Measurements from ENCODE around the gene GPR157.

The GPR157 gene

DNA sequence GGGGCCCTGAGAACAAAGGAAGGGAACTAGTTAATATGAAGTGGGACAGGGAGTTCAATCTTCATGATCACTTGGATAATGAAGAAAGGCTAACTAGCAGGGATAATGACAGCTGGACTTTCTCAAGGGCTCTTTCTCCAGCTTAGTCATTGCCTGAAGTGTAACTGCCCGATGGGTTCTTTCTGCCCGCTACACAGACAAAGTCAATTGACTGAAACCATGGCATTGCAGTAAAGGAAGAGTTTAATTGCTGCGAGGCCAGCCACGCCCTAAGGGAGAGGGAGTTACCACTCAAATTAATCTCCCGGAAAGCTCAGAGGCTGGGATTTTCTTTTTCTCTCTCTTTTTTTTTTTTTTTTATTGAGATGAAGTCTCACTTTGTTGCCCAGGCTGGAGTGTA lies 42.9 kb downstream of the GPR157 start:
- DNase-seq = no peak

DNA sequence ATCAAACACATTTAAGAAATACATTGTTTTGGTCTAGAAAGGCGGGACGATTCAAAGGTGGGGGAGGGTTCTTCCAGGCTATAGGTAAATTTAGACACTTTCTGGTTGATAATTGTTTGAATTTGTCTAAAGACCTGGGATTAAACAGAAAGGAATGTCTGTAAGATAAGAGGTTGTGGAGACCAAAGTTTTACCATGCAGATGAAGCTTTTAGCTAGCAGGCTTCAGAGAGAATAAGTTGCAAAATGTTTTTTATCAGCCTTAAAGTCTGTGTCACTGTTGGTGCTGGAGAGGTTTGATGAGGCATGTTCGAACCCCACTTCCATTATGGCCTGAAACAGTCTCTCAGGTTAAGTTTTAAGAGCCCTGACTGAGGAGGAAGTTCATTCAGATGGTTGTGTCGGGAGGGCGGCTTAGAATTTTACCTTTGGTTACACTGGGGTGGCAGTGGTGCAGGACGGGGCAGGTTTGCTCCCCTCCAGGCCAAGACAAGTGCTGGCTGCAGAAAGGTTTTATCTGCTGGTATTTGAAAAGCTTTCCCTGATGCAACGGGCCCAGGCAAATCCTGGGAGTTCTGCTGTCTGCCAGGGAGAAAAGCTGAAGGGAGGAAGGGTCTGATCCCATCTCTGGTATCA lies 43.5 kb downstream of the GPR157 start:
- DNase-seq = no peak

DNA sequence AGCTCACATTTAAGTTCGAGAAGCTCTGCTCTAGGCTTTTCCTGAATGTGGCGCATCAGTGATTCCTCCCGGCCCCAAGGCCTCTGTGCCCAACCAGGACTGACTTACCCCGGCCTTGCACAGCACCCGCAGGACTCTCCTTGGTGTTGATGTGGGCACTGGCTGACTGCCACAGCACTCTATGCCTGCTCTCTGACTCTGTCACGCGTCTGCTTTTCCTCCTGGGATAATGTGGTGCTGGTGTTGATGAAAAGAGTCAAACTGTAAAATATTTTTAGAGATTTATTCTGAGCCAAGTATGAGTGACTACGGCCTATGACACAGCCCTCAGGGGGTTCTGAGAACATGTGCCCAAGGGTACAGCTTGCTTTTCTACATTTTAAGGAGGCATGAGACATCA lies 44.0 kb downstream of the GPR157 start:
- DNase-seq = no peak

DNA sequence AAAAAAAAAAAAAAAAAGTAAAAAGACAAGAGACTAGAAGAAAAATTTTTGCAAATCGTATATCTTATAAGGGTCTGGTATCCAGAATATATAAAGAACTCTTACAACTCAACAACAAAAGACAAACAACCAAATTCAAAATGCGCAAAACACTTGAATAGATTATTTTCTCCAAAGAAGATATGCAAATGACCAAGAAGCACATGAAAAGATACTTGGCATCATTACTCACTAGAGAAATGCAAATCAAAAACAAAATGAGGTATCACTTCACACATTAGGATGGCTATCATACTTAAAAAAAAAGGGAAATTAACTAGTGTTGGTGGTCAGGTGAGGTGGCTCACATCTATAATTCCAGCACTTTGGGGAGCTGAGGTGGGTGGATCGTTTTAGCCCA lies 47.4 kb downstream of the GPR157 start:
- no peak for DNase-seq

DNA sequence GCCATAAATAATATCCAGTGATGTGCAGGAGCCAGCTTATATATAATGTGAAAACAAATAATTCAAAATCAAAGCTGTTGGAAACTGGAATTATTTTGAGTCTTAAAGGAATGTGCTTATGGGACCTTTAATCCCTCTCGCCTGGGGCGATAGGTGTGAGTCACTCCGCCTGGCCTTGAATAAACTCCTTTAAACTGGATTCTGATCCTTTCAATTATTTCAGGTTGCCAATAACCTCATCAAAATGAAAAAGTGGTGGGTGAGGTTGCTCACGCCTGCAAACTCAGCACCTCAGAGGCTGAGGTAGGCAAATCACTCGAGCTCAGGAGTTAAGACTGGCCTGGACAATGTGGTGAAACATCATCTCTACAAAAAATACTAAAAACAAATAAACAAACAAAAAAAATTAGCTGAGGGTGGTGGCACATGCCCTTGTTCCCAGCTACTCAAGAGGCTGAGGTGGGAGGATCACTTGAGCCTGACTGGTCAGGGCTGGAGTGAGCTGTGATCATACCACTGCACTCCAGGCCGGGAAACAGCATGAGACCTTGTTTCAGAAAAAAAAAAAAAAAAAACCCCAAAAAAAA lies 48.1 kb downstream of the GPR157 start:
- no peak for DNase-seq

DNA sequence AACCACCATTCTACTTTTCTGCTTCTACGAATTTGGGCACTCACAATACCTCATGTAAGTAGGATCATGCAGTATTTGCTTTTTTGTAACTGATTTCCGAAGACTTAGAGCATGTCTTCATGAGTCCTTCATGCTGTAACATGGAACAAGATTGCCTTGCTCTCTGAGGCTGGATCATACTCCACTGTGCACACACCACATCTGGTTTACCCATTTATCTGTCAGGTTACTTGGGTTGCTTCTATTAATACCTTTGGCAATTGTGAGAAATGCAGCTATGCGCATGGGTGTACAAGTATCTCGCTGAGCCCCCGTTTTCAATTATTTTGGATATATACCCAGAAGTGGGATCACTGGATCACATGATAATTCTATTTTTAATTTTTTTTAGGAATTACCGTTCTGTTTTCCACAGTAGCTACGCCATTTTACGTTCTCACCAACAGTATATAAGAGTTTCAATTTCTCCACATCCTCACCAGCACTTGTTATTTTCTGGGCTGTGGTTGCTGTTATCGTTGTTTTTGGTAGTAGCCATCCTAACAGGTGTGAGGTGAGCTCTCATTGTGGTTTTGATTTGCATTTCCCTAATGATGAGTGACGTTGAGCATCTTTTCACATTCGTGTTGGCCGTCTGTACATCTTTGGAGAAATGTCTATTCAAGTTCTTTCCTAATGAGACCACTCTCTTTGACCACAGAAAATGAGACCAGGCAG lies 48.8 kb downstream of the GPR157 start:
- no peak for DNase-seq

DNA sequence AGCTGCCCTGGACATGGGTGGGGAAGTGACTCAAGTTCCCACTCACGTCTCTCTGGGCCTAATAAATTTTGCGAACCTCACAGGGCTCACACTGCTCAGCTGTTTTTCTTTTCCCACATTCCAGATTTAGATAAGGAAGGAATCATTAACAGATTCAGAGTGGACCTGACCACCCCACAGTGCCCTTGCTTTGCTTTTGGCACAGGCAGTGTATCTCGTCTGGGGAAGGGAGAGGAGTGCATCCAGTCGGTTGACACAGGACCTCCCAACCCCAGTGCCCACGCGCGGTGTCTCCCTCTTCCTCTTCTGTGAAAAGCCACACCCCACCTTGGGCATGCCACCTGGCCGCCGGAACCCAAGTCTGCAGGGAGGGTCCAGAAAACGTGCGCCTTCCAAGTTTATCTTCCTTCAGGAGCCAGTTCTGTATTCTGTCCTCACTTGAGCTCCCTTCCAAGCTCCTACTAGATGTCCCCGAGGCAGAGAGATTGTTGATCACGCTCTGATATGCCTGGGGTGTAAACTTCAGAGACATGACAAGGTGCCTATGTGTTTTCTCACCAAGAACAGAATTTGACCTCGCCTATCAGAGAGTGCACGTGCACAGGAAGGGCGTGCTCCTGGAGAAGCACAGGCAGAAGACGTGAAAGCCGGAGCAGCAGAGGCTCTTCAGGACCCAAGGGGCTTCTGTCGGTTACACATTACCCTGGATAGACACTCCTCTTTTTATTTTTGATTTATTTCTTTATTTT lies 50.0 kb downstream of the GPR157 start:
- DNase-seq = no peak

DNA sequence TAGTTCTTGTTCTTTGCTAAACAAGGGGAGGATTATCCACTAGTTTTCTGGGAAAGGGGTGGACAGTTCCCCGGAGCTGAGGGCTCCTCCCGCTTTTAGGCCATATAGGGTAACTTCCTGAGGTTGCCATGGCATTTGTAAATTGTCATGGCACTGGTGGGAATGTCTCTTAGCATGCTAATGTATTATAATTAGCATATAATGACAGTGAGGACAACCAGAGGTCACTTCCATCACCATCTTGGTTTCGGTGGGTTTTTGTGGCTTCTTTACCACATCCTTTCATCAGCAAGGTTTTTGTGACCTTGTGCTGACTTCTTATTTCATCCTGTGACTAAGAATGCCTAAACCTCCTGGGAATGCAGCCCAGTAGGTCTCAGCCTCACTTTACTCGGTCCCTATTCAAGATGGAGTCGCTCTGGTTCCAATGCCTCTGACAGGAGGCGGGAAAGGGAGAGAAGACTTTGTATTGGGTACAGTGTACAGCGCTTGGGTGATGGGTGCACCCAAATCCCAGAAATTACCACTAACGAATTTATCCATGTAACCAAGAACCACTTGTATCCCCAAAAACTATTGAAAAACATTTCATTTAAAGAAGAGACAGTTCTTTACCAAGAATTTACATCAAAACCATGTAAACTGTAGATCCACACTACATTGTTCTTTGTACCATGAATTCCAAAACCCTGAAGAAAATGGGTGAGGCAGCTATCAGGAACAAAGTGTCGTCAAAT lies 50.7 kb downstream of the GPR157 start:
- no peak for DNase-seq

DNA sequence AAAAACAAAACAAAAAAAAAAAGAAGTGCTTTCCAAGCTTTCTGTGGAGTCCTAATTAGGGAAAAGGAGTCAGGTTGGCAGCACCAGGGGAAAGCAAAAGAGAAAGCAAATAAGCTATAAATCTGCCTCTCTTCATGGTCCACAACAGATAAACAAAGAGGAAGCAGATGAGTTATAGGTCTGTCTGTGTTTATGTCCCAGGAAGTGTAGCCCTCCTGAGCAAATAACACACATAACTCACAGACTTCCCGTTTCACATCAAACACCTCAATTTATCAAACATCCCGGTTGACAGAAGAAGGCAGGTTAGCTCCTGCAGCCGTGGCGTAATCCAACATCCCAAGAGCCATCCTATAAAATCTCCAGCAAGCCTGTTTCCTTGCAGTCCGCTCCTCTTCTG lies 53.9 kb downstream of the GPR157 start:
- DNase-seq = no peak

DNA sequence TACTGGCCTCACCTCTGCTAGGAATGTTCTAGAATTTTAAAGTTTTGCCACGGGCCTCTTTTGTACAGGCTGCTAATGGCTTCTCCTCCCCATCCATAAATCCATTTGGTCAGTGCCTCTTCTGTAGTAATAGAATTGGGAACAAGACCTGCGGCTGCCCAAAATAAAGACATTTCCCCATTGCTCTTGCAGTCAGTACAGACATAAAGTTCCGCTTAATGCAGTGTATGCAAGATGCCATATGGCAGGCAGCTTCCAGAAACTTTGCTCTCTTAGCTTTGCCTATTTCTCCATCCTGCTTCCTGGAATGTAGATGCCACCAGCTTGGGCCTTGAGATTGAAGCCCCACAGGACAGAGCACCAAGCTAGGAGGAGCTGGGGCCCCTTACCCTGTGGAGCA lies 55.8 kb downstream of the GPR157 start:
- DNase-seq = no peak

DNA sequence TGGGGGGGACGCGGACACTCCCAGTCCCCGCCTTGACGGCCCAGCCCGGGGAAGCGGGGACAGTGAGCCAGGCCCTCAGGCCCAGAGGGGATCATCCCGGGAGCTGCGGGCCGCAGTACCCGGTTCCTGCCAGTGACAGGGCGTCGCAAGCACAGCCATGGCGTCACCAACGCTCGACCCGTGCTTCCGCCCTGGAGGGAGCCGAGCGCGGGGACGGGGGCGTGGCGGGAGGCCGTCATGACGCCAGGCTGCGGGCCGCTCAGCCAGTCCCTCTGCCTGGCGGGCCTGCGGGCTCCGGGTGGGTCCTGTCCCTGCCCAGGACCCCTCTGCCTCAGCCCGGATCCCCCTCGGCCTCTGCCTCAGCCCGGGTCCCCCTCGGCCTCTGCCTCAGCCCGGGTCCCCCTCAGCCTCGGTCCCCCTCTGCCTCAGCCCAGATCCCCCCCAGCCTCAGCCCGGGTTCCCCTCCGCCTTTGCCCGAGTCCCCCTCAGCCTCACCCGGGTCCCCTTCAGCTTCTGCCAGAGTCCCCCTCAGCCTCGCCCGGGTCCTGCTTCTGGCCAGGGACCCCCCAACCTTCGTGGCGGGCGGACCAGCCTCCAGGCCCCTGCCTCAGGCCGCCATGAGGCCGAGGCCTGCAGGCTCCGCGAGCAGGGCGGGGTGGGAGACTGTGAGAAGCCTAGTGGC lies 57.2 kb downstream of the GPR157 start:
- no peak for DNase-seq

DNA sequence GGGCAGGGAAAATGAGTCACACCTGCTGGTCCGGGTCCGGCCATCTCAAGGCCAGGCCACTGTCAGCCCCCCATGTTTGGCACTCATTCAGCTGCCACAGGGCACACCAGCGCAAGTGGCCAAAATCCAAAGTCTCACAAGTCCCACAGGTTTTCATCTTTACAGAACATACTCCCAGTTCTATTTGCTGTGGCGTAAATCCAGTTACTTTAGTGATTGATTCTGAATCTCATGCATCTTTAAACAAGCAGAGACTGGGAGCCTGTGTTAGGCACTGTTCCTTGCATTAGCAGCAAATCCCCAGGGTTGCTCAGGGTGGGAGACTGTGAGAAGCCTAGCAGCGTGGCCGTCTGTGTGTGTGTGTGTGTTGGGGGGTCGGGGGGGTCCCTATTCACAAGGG lies 58.4 kb downstream of the GPR157 start:
- no peak for DNase-seq

DNA sequence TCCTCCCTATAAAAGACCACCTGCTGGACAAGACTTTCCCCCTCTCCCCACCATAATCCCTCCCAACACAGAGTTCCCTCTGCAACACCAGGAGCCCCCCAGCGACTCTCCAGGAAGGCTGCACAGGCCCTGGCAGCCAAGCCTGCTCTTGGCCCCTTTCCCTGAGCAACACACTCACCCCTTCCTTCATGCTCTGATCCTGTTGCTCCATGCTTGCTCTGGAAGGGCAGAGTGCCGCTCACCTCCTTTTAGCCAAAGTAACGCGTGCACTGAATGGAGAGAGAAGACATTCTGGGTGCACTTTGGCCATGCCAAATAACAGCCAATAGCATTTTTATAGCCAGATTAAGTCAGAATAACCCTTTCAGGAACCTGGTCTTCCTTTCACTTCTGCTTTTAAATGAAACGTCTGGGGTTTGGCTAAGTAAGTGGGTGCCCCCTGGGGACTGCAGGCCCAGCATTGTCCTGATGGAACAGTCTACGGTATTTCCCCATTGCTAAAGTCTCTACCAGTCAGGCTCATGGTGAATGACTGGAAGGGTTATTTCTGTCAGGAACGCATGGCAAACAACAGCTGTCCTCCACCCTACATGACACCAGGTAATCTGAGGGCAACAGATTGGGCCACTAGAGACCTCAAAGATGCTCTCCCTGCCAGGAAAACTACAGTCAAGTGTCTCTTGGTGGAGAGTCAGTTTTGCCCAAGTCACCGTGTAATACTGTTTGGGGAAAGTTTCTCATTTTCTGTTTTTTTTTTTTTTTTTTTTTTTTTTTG lies 59.4 kb downstream of the GPR157 start, which contains the start of gene SLC2A5:
TSS of gene SLC2A5 (minus strand) at position 310 of the 775 bp plus-strand sequence. CDS start at position 211, 99 bp downstream.
- DNase-seq = peak; percentile 77

DNA sequence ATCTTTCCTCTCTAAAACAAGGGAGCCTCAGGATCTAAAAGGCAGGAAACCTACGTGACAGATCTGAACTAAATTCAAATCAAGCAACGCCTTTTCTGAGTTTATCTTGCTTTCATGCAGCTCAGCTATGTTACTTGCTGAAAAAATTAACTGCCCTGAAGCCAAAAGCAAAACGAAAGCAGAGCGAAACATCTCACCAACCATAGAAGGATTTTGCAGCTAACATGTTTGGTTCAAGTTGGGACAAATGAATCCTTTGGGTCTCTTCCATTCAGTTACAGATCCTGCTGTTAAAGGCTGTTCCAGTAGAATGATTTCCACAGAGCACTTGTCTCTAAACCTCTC lies 59.9 kb downstream of the GPR157 start:
- peak; percentile 58 for DNase-seq

DNA sequence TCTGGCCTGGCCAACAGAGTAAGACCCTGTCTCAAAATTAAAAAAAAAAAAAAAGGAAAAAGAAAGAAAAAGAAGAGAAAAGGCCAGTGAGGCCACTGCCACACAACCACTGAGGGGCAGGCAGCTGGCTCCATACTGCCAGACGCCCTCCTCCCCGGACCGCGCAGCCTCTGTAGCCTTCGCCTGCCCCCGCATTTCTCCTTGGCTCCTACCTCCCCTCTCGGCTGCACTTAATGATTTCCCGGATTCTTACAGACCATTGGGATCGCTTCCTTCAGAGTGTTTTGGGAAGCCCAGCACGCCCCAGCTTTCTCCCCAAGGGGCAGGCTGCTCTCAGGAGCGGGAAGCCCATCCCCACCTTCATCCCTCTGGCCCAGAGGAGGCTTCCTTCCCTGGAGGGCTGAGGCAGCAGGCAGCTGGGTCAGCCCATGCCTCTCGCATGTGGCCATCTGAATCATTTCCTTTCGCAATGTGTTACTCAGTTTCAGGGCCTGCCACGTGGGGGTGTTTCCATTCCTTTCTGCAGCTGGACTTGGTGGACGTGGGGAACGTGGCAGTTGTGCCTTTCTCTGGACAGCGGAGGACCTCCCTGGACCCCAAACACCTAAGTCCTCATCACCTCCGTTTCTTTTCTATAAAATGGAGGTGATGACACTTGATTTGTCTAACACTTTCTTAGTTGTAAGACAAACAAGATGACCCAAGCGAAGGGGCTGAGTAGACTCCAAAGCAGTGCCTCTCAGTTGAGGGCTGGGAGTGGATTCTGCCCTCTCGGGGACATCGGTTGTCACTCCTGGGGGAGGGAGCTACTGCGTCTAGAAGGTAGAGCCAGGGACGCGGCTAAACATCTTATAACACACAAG lies 61.7 kb downstream of the GPR157 start:
- DNase-seq = no peak

DNA sequence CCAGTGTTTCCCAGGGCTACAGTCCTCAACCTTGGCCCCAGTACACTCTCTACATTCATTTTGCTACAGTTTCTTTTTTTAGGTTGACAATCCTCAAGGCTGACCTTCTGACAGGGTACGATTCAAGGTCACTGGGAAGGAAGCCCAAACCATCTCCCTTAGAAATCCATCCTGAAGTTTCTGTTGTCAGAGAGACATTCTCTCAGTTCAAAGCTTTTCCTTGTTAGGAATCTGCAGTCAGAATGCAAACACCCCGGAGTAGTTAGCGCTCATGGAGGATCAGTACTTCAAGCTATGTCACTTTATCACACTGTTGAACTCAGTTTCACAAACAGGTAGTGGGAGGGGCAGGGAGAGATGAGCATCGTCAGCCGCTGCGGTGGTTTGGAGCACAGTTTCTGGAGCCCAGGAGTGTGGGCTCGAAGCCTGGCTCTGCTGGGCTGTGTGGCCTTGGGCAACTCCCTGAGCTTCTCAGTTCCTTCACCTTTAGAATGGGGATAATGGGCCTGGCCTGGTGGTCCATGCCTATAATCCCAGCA lies 63.6 kb downstream of the GPR157 start:
- DNase-seq = no peak

DNA sequence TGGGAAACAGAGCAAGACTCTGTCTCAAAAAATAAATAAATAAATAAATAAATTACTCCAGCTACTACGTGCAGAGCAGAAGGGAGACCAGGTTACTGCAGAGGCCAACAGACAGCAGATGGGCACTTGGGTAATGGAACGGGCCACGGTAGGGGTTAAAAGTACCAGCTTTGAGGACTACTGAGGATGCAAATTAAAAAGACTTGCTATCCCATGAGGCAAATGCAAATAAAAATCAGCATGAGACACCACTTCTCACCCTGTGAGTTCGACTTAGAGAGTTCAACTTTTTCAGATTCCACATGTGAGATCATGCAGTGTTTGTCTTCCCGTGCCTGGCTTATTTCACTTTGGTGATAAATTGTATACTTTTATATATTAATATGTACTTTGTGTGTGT lies 66.1 kb downstream of the GPR157 start:
- no peak for DNase-seq

DNA sequence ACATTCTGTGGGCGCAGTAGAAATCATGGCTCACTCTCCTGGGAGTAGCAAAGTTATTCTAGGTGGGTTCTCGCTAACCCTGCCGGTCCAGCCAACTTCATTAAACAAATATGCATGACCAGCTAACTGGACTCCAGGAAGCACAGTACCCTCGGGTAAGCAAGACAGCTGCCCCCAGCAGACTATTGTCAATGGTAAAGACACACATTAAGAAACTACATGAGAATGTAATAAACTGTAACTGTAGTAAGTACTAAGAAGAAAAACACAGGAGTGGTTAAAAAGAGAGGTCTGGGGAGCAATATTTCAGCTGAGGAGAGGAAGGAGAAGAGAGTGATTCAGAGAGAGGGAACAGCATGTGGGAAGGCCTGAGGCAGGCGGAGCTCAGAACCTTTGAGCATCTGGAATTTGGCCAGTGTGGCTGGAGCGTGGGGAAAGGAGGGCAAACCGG lies 66.9 kb downstream of the GPR157 start:
- no peak for DNase-seq

DNA sequence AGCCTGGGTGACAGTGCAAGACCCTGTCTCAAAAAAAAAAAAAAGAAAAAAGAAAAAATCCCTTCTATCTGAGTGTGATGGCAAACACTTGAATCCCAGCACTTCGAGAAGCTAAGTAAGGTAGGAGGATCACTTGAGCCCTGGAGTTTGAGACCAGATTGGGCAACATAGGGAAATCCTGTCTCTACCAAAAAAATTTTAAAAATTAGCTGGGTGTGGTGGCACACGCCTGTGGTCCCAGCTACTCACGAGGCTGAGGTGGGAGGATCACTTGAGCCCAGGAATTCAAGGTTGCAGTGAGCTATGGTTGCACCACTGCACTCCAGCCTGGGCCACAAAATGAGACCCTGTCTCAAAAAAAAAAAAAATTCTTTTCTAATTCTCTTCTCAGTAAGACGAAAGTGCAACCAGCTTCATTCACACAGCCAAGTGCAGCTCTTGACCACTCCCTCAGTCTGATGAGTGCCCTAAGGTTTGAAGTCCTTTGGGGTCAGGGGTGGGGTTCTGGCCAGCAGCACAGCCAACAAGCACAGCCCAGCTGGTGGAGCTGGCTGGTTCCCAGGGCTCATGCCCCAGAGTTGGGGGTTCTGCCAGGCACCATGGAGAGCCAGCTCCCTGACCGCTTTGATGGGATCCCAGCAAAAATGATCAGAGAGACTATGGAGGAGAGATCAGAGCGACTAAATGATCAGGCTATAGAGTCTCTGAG lies 67.5 kb downstream of the GPR157 start:
- DNase-seq = no peak

All from NCI-H1694 treated with DMSO at 0.1 percent for 48 hours (cell line).